GM12878 (cell line): Measurements from ENCODE around the gene ATP13A1. TPM values are rescaled to one million over a fixed set of nuclear protein-coding genes. Genes with fewer than 3 reads are reported as not detected.
A peak's percentile ranks its signal among the peaks of the same experiment; 100 is the strongest.

ENCODE experiments used
- CHD2 ChIP-seq: IDR thresholded peaks from 2 replicates; pipeline ENCODE4 v1.6.1; 2011; ENCODE audit warnings: low read depth, low read length, improper control_type of control experiment, borderline replicate concordance
- HDGF ChIP-seq: fragments of 450-650 bp; IDR thresholded peaks from 2 replicates; pipeline ENCODE4 v1.6.1; 2016; ENCODE audit warnings: antibody characterized with exemption
- IKZF1 ChIP-seq: fragments of 450-650 bp; conservative IDR thresholded peaks from 2 replicates; pipeline ENCODE4 v1.6.1; 2017; ENCODE audit warnings: antibody characterized with exemption, mild to moderate bottlenecking
- KAT2A ChIP-seq: conservative IDR thresholded peaks from 2 replicates; pipeline ENCODE4 v1.6.1; 2011; ENCODE audit warnings: low read depth, low read length; ENCODE audit not compliant: control insufficient read depth
- KDM1A ChIP-seq: fragments of 200-600 bp; sonication (generic); IDR thresholded peaks from 2 replicates; pipeline ENCODE4 v1.6.1; 2016; ENCODE audit warnings: borderline replicate concordance
- MAX ChIP-seq: IDR thresholded peaks from 2 replicates; pipeline ENCODE4 v1.6.1; 2012; ENCODE audit warnings: low read depth, low read length, improper control_type of control experiment
- MYB ChIP-seq: fragments of 150-350 bp; IDR thresholded peaks from 2 replicates; pipeline ENCODE4 v1.6.1; 2014; ENCODE audit warnings: mild to moderate bottlenecking, low read depth, low read length, borderline replicate concordance
- NBN ChIP-seq: fragments of 450-650 bp; IDR thresholded peaks from 2 replicates; pipeline ENCODE4 v1.6.1; 2016
- NFIC ChIP-seq: IDR thresholded peaks from 2 replicates; pipeline ENCODE4 v1.6.1; 2012; ENCODE audit warnings: low read depth, mild to moderate bottlenecking, inconsistent platforms, low read length, moderate library complexity
- NFYA ChIP-seq: IDR thresholded peaks from 2 replicates; pipeline ENCODE4 v1.6.1; 2011; ENCODE audit warnings: low read depth, mild to moderate bottlenecking, low read length, improper control_type of control experiment, borderline replicate concordance
- PBX3 ChIP-seq: IDR thresholded peaks from 2 replicates; pipeline ENCODE4 v1.6.1; 2011; ENCODE audit warnings: mild to moderate bottlenecking, low read depth, low read length, moderate library complexity; ENCODE audit not compliant: insufficient replicate concordance
- PKNOX1 ChIP-seq: fragments of 450-650 bp; IDR thresholded peaks from 2 replicates; pipeline ENCODE4 v1.6.1; 2016; ENCODE audit warnings: mild to moderate bottlenecking
- POU2F2 ChIP-seq: IDR thresholded peaks from 3 replicates; pipeline ENCODE4 v1.6.1; 2011; ENCODE audit warnings: low read depth, mild to moderate bottlenecking, low read length, borderline replicate concordance
- RAD51 ChIP-seq: fragments of 450-650 bp; IDR thresholded peaks from 2 replicates; pipeline ENCODE4 v1.6.1; 2016; ENCODE audit warnings: moderate library complexity, mild to moderate bottlenecking, inconsistent platforms
- STAT3 ChIP-seq: IDR thresholded peaks from 2 replicates; pipeline ENCODE4 v1.6.1; 2011; ENCODE audit warnings: low read depth, low read length, improper control_type of control experiment
- TBL1XR1 ChIP-seq: IDR thresholded peaks from 2 replicates; pipeline ENCODE4 v1.6.1; 2012; ENCODE audit warnings: low read depth, low read length, improper control_type of control experiment
- ZBTB11 ChIP-seq: fragments of 450-650 bp; formaldehyde crosslinking; IDR thresholded peaks from 2 replicates; pipeline ENCODE4 v1.5.0; 2022; ENCODE audit warnings: mild to moderate bottlenecking, missing genetic modification characterization
- polyA plus RNA-seq, 11 experiments: library from polyadenylated mRNA; depleted of rRNA in 4 of 11; unstranded in 6 of 11; stranded (reverse) in 5 of 11; fragments of >200 nt; fragmentation: Nextera tagmentation in 4 of 11; fragmentation: Illumina TruSeq in 1 of 11; extraction: Ambion mirVana in 4 of 11; extraction: Trizol in 1 of 11; gene quantifications; 1 replicate in 1 of 11; 2 replicates in 10 of 11; pipeline versions ENCODE4 v1.2.1 to v1.2.3, GENCODE V29; 2011 to 2016; ENCODE audit warnings: inconsistent platforms in 2 of 11, missing spikeins in 2 of 11, low read depth in 1 of 11
- total RNA-seq, 4 experiments: library from RNA; depleted of rRNA in 3 of 4; stranded (reverse); fragments of >200 nt in 3 of 4; fragmentation: Illumina TruSeq in 1 of 4; extraction: Trizol in 1 of 4; gene quantifications; 2 replicates each; pipeline versions ENCODE4 v1.2.1 to v1.2.3, GENCODE V29; 2013 to 2021
- TF ChIP-seq, protein P1 (sequence below): IDR thresholded peaks from 2 replicates; pipeline ENCODE4 v1.6.1; 2011; ENCODE audit warnings: low read depth, mild to moderate bottlenecking, low read length, moderate library complexity, borderline replicate concordance; ENCODE audit errors: extremely low read depth
- TF ChIP-seq, protein P2 (sequence below): IDR thresholded peaks from 2 replicates; pipeline ENCODE4 v1.6.1; 2011; ENCODE audit warnings: low read depth, low read length, improper control_type of control experiment, borderline replicate concordance
- TF ChIP-seq, protein P3 (sequence below): fragments of 150-350 bp; IDR thresholded peaks from 2 replicates; pipeline ENCODE4 v1.6.1; 2014; ENCODE audit warnings: mild to moderate bottlenecking, low read depth, low read length

Gene ATP13A1
- total and polyA plus RNA-seq, 10 of the 15 experiments (the other 5 are each of a cell fraction or from before 2014, with no cell fraction given), result 0.37 to 91.0 (median 29.8) TPM

DNA sequence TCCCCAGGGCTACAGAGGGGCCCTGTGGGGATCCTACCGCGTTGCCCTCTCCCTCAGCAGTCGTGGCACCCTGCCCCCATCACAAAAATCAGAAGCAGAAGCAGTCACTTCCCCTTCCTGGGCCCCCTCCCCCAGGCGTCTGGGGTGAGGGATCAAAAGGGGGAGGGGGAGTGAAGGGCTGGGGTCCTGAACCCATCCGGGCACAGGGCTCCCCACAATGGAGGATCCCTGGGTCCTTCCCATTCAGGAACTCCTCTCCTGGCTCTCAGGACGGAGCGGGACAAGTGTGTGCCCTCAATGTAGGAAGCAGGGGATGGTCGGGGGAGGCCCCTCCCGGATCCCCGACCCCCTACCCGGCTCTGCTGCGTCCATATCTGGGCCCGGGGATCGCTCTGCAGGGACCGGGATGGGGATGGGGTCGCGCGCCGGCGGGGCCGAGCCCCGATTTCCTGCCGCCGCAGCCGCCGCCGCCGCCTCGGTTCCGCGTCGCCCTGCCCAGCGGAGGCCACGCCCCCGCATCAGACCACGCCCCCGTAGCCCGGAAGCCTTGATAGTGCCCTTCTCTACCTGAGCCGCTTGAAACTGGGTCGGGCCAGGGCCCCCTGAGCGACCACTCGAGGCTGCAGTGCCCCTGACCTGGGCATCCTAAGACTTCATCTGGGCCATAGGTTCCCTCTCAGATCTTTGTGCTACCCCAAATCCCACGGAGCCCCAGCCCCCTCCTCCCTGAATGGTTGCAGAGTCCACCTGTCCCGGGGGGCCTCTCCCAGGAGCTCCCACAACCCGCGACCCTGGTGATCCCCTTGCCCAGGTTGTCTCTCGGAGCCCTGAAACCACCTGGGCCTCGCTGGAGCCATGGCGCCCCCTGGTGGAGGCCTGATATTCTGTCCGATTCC, 20.1 kb downstream of the ATP13A1 start, which contains the start of gene GMIP (continued):
- TF ChIP-seq ZBTB11 (CRISPR knock-in tag) (no peak), NBN (peak; percentile 56; the same call in 1 of the 2 replicates), TBL1XR1 (0 out of 2 replicates have a peak, but pooled peaks have one; percentile 24), KDM1A (no peak), IKZF1 (peak; percentile 64; the same call in 1 of the 2 replicates), PKNOX1 (0 out of 2 replicates have a peak, but pooled peaks have one; percentile 40), MYB (no peak), NFIC (no peak), NFYA (no peak), CHD2 (peak; percentile 80), STAT3 (no peak), PBX3 (no peak), HDGF (0 out of 2 replicates have a peak, but pooled peaks have one; percentile 26), RAD51 (no peak), MAX (no peak), KAT2A (no peak), POU2F2 (no peak; the same call in 2 of the 3 replicates)
- TF ChIP-seq, protein P1, sequence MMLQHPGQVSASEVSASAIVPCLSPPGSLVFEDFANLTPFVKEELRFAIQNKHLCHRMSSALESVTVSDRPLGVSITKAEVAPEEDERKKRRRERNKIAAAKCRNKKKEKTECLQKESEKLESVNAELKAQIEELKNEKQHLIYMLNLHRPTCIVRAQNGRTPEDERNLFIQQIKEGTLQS, result no peak
- TF ChIP-seq, protein P2, sequence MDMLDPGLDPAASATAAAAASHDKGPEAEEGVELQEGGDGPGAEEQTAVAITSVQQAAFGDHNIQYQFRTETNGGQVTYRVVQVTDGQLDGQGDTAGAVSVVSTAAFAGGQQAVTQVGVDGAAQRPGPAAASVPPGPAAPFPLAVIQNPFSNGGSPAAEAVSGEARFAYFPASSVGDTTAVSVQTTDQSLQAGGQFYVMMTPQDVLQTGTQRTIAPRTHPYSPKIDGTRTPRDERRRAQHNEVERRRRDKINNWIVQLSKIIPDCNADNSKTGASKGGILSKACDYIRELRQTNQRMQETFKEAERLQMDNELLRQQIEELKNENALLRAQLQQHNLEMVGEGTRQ, result no peak
- TF ChIP-seq, protein P3, sequence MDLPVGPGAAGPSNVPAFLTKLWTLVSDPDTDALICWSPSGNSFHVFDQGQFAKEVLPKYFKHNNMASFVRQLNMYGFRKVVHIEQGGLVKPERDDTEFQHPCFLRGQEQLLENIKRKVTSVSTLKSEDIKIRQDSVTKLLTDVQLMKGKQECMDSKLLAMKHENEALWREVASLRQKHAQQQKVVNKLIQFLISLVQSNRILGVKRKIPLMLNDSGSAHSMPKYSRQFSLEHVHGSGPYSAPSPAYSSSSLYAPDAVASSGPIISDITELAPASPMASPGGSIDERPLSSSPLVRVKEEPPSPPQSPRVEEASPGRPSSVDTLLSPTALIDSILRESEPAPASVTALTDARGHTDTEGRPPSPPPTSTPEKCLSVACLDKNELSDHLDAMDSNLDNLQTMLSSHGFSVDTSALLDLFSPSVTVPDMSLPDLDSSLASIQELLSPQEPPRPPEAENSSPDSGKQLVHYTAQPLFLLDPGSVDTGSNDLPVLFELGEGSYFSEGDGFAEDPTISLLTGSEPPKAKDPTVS, result no peak
